HG02678 (cell line): Measurements from ENCODE around the gene DDI2.
"Not testable (repeated sequence)": the region's sequence is repeated elsewhere in the genome, so short reads cannot be mapped to it uniquely, and the experiment has no call there.

Source experiments
- ATAC-seq: cut with Tn5 transposase; IDR thresholded peaks from one replicate; pipeline ENCODE4 v1.9.1; 2021; ENCODE audit warnings: mild to moderate bottlenecking, moderate library complexity; ENCODE audit not compliant: unreplicated experiment

The DDI2 gene

GRCh38 chr1:15676688-15677661 is 59.7 kb downstream of the DDI2 start:
- ATAC-seq = no peak

GRCh38 chr1:15678578-15678977 is 61.3 kb downstream of the DDI2 start:
- ATAC-seq = no peak

- ATAC-seq = no peak
Measured at GRCh38 chr1:15680131-15680530, 62.9 kb downstream of the DDI2 start.

GRCh38 chr1:15680561-15681348 is 63.5 kb downstream of the DDI2 start:
- ATAC-seq = no peak

GRCh38 chr1:15681349-15682292 is 64.4 kb downstream of the DDI2 start:
- no peak for ATAC-seq

- no peak for ATAC-seq
Measured at GRCh38 chr1:15682936-15683341, 65.7 kb downstream of the DDI2 start.

GRCh38 chr1:15683345-15684039 is 66.2 kb downstream of the DDI2 start:
- ATAC-seq = no peak

- ATAC-seq = peak; percentile 52
Measured at GRCh38 chr1:15684042-15684461, 66.8 kb downstream of the DDI2 start, which contains the start of gene PLEKHM2. Gene PLEKHM2, plus strand, starts transcription at chr1:15684320. Its CDS starts 239 bp downstream, at chr1:15684559.

- ATAC-seq = peak; percentile 40
Measured at GRCh38 chr1:15684468-15685291, 67.4 kb downstream of the DDI2 start.

GRCh38 chr1:15685820-15686219 is 68.6 kb downstream of the DDI2 start:
- ATAC-seq = no peak

GRCh38 chr1:15687446-15687845 is 70.2 kb downstream of the DDI2 start:
- ATAC-seq = no peak

GRCh38 chr1:15690317-15690716 is 73.1 kb downstream of the DDI2 start:
- ATAC-seq = no peak

- ATAC-seq = no peak
Measured at GRCh38 chr1:15691434-15692032, 74.3 kb downstream of the DDI2 start.

GRCh38 chr1:15692121-15692682 is 74.9 kb downstream of the DDI2 start:
- ATAC-seq = no peak

- no peak for ATAC-seq
Measured at GRCh38 chr1:15693371-15693770, 76.1 kb downstream of the DDI2 start.

- ATAC-seq = peak; percentile 88
Measured at GRCh38 chr1:15696956-15697521, 79.8 kb downstream of the DDI2 start.

- ATAC-seq = no peak
Measured at GRCh38 chr1:15698201-15698600, 80.9 kb downstream of the DDI2 start.

- not testable (repeated sequence) for ATAC-seq
Measured at GRCh38 chr1:15699321-15699720, 82.1 kb downstream of the DDI2 start.
